NCI-H2171 treated with DMSO at 0.1 percent for 48 hours (cell line): ENCODE data around the gene KIF17.
A peak's percentile ranks its signal among the peaks of the same experiment; 100 is the strongest.
"Not testable (repeated sequence)": the region's sequence is repeated elsewhere in the genome, so short reads cannot be mapped to it uniquely, and the experiment has no call there.

Experiments used
- DNase-seq: peaks from one replicate; lab custom pipeline; 2025; lab: John Stamatoyannopoulos, UW

The KIF17 gene

DNA sequence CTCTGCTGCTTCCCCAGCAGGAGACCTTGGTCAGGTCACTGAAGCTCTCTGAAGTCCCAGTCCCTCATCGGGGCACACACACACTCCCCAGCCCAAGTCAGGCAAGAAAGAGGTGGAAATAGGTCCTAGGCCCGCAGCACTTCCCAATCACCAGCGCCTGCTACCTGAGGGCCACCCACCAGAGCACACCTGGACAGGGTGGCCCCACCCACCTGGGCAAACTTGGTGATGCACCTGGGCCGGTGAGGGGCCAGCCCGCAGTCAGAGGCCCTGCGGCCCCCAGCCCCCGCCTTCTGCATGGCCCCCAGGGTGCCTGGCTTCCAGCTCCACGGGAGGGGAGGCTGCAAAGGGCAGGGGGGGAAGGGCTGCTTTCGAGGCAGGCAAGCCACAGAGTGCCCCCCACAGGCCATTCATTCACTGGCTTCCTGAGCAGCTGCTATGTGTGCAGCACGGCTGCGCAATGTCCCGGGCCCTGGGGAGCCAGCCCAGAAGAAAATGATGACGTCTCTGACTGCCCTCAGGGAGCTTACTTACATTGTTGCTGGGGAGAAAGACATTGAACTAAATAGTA, 10.0 kb upstream of the KIF17 start:
- no peak for DNase-seq

DNA sequence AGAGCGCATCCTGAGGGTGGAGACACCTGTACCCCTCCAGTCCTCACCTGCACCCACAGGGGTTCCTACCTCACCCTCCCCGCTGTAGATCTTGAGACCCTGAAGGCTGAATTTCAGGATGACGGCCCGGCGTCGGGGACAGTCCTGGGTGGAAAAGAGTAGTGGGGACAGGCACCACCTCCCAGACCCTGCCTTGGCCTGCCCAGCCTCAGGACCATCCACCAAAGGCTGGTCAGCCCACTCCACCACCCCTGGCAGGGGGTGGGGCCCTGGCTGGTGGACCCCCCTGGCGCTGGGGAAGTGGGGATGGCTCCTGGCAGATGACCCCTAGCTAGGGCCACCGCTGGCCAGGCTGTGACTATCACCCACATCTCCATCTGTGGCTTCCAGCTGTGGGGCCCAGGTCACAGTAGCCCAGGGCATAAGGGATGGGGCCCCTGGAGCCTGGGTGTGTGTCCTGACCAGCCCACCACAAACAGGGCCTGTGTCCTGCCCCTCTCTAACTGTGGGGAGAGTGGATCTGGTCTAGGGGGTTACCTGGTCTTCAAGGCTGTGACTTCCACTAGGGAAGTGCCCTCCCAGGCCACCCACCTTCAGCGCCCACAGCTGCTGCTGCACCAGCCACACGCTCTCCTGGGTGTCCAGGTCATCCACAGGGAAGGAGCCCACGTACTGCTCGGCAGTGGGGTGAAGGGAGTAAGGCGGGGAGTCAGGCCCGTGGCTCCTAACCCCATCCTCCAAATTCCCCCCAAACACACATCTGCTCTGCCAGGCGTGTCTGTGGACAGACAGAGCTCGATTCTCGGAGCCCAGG, 9.3 kb upstream of the KIF17 start:
- no peak for DNase-seq

DNA sequence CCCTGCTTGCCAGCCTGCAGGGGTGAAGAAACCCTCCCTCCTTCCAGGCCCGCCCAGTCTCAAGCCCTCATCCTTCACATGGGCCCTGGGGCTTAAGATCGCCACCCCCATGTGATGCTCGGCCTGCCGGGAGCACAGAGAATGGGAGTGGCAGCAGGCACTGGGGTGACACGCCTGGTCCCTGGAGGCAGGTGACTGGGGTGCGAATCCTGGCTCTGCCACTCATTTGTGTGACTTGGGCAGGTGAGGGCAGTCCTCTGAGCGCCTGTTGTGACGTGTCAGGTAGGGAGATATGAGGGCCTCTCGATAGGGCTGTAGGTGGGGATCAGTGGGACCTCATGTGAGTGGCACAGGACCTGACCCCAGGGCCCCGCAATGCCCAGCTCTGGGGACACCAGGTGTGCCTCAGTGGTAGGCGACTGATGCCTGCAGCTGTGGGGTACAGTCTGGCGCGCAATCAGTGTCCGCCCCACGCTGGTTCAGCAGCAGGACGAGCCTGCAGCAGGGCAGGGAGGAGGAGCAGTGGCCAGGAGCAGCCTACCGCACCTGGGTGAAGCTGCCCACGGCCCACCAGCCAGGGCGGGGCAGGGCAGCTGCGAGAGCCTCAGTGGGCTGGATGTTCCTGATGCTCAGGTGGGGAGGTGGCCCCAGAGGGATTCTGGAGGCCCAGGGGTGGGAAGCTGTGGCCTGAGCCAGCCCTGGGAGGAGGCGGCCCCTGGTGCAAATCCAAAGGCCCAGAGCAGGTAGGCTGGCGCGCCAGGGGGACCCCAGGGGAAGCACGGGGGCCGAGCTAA, 8.5 kb upstream of the KIF17 start:
- peak; percentile 49 for DNase-seq

DNA sequence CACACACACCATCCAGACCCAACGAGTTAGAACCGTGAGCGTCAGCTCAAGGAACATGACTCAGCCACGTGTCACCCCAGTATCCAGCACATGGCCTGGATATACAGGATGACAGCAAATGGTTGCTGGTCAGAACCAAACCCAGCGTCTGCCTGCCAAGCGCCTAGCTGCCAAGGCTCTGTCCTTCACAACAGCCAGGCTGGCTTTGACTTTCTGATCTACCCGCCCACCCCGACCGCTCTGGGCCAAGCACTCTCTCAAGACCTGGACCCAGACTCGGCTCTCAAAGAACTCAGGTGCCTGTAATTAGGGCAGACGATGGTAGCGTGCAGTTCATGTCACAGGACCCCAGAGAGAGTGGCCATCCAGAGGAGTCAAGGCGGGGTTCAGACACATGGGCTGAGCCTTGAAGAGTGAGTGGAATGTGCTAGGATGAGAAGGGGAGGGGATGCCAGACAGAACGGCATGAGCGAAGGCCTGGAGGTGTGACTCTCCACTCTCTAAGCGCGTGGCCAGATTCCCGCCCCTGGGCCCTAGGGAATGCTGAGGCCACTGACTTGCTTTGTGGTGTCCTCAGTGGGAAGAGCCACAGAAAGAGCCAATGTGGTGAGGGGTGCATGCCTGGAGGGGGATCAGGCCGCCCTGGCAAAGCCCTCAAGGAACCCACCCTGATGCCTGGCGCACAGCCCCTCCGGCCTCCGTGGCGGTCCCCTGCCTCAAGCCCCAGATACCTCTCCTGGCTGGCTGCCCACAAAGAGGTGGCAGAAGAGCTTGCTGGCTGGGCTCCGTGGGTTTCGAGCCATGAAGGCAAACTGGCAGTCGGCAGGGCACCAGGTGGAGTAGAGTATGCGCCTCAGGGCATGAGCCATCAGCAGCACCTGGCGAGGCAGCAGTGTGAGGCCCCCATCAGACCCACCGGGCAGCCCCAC, 7.6 kb upstream of the KIF17 start:
- no peak for DNase-seq

DNA sequence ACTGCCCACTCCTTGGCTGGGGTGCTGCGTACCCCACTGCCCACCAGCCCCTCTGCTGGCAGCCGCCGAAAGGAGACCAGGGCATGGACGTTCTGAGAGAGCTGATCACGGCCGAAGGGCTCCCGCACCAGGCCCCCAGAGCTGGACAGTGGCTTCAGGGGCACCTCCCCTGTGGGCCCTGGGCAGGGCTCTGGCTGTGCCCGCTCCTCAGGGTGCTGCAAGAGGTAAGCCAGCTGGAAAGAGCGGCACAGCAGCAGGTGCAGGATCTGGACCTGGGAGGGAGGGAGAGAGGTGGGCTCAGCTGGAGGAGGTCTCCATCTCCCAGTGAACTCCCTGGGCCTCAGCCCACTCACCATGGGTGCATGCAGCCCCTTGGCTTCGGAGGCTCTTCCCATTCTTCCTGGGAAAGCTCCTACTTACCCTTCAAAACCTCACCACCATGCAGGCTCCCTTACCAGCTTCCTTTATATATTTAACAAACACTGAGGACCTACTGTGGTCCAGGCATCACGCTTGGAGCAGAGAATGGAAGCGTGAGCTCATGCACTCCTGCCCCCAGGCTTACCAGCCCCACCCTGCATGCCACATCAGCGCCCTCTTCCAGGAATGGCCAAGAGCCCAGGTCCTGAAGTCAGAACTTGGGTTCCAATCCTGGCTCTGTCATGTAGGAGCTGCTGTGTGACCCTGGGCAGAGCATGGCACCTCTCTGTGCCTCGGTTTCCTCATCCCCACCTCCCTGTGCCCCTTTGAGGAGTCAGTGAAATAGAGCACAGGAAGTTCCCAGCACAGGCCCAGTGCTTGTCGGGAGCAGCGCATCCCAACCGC, 6.8 kb upstream of the KIF17 start:
- no peak for DNase-seq

DNA sequence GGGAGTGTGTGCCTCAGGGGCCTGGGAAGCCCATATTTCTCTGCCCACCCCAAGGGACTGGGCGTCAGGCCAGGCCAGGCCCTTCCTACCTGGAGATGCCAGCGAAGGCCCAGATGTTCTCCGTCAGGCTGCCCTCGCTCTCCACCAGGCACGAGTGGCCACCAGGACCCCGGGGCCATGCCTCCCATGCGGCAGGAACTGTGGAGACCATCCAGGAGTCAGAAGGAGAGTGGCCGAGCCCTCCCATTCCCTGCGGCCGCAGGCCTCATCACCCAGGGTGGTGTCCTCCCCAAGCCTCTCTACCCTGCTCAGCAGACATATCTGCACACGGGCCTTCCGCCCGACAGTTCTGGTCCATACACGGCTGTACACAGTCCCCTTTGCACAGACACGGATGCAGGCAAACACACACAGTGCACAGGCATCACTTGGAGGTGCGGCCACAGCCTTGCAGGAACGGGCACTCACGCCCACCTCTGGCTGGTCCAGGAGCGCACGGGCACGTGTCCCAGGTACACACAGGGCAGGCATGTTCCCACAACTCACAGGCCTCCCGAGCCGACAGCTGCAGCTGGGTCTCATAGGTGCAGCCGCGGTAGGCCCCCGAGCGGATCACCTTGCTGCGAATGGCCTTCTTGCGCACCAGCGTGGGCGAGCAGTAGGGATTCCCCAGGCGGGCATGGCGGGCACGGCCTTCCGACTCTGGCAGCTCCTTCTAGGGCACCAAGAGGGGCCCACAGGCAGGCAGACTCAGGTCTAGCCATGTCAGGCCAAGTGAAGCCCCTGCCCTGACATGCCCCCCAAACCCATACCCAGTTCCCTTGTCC, 5.9 kb upstream of the KIF17 start:
- no peak for DNase-seq

DNA sequence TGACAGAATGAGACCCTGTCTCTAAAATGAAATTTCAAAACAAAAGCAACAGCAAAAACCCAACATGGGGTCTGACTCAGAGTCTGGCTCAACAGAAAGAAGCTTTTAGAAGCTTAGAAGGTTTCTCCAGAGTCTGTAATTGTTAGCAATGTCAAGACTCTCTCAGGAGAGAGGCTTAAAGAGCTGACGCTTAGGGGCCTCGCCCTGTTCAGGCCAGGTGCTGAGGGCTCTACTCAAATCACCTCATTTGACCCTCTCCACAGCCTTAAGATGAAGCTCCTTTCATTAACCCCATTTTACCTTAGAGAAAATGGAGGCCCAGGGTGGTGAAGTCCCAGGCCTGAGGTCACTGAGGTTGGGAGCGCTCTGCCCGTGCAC, 5.3 kb upstream of the KIF17 start:
- no peak for DNase-seq

DNA sequence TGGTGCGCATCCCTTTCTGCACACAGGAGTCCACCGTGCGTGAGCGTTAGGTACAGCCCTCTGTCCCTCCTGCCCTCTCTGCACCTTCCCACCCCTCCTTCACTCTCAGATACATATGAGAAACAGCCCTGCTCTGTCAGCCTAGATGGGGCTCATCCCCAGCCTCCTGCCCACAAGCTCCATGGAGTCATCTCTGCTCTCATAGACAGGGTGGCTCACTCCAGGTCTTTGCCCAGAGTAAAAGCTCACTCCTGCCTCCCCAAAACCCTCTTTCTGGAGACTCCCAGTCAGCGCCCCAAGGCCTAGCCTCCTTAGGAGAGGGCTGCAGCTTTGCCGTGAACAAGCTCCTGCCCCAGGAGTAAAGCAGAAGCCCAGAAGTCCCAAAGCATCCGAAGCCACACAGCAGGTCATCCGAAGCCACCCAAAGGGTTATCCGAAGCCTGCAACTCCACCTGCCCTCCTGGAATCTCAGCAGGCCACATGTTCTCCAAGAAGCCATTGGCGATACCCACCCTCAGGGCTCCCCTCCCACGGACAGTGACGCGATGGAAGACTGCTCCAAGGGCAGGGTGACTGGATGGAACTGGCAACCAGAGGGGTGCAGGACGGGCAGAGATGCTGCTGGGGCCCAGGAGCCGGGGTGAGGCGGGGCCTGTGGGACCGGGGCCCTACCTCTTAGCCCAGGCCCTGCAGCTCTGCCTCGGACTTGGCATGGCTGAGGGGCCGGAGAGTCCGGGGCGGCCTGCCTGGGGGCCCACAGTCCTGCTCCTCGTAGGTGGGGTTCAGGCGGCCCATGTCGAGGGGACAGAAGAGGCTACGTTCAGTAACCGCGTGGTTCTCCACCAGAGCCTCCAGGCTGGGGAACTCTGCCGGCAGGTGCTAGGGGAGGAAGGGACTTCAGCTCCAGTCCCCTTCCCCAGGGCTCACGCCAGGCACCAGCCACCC, 3.6 kb upstream of the KIF17 start:
- no peak for DNase-seq

DNA sequence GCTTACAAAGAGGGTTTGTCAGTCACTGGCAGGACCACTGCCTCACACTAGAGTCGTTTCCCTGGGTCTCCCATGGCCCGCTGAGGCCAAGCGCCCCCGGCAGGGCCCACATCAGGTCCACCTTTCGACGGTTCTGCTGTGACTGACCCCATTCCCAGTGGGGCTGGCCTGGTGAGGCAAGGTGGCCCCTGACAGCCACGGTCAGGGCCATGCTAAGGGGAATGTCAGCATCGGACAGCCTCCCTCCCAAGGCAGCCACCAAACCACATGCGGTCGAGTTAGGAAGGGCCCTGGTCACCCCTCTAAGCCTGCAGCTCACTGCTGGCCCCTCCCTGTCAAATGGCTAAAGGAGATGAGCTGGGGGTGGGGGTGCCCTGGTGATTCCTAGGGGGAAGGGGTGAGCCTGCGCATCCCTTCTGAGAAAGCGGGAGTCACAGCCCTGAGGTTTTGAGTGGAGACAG, 2.9 kb upstream of the KIF17 start:
- no peak for DNase-seq

DNA sequence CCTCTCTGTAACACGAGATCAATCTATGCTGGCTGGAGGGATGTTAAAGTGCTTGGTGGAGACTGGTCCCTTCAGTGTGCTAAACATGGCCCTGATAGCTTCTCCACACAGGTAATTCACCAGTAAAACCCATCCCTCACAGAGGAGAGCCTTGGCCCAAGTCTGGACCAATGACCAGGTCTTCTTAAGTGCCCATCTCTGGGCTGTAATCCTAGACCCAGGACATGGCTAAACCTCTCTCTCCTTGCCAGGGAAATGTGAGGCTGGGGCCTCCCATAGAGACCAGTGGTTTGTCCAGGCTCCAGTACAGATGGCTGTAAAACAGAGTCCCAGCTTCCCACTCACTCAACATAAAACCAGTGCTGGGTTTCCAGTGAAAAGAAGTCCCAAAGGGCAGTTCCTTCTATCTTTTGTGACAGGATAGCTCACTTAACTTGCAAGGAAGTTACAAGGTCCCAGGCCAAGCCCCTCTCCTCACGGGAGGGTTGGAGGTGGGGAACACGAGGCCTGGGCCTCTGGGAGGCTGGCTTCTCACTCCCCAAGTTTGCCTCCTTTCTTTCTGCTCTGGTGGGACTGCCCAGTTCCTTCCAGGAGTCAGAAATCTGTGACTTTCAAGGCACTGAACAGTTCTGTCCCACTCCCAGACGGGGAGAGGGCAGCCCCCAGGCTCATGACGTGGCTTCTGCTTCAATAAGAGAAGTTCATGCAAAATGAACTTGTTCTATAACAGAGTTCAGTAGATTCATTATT, 2.2 kb upstream of the KIF17 start:
- no peak for DNase-seq

GRCh38 chr1:20719261-20719660, 1.5 kb upstream of the KIF17 start:
- DNase-seq, result no peak

DNA sequence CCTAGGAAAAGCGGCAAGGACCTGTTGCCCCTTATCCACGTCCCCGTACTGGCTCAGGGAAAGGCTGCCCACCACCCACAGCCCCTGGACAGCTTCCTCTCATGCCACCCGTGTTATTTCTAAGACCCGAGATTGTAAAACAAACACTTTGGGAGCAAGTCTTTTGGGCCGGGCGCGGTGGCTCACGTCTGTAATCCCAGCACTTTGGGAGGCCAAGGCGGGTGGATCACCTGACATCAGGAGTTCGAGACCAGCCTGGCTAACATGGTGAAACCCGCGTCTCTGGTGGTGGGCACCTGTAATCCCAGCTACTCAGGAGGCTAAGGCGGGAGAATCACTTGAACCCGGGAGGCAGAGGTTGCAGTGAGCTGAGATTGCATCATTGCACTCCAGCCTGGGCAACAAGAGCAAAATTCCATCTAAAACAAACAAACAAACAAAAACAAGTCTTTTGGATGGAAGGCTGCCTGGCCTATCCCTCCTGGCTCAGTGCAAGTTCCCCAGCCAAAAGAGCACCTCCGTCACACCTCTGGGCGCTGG, 606 bp upstream of the KIF17 start:
- not testable (repeated sequence) for DNase-seq

- no peak for DNase-seq
Observed at GRCh38 chr1:20716232-20716631, 1.6 kb downstream of the KIF17 start.

- no peak for DNase-seq
Observed at GRCh38 chr1:20715406-20715805, 2.4 kb downstream of the KIF17 start.

DNA sequence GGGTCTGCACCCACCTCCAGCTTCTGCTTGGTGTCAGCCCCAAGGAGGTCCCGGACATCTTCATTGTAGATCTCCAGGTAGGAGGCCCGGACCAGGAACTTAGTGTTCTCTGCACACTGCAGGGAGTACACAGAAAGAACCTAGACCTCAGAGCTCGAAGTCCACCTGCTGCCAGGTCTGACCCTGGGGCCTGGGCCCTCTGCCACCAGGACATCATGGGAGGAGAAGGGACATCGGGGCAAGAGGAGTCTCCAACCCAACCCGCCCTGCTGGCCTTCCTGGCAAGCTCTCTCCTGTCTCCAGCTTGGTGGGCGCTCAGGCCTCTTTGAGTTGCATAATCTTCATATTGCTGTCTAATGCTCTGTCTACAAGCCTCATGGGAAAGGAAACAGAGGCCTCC, 4.4 kb downstream of the KIF17 start:
- no peak for DNase-seq

DNA sequence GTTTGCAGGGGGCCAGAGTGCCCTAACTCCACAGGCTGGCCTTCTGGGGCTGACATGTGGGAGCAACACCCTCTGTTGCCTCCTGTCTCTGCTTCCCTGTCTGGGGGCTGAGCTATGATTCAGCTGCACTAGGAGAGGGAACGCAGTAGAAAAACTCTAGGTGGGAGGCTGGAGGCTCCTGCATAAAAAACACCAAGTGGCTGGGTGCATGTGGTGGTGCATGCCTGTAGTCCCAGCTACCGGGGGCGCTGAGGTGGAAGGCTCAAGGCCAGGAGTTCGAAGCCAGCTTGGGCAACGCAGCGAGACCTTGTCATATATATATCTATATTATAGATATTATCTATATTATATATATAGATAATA, 5.6 kb downstream of the KIF17 start:
- DNase-seq, result peak; percentile 39

GRCh38 chr1:20711285-20712214, 6.3 kb downstream of the KIF17 start:
- peak; percentile 38 for DNase-seq
